Activated CD8-positive, alpha-beta memory T cell treated with anti-CD3 and anti-CD28 coated beads for 1 hour (primary cell): ENCODE measurements around the gene IFNA7.
"Not testable (repeated sequence)": the region's sequence is repeated elsewhere in the genome, so short reads cannot be mapped to it uniquely, and the experiment has no call there.

ENCODE experiments used
- DNase-seq, 2 donors: peaks; one replicate each; pipeline ENCODE4 v3.0.0-alpha.2; 2020; ENCODE audit warnings: low read depth in 1 of 2; ENCODE audit errors: extremely low read depth in 1 of 2

The IFNA7 gene

GRCh38 chr9:21182810-21183736 lies 18.9 kb downstream of the IFNA7 start:
- DNase-seq = not testable (repeated sequence)

- no peak for DNase-seq
Observed at GRCh38 chr9:21174671-21175070, 27.3 kb downstream of the IFNA7 start.

GRCh38 chr9:21172156-21172555 lies 29.8 kb downstream of the IFNA7 start:
- DNase-seq = no peak

- DNase-seq = no peak
Observed at GRCh38 chr9:21171351-21171750, 30.7 kb downstream of the IFNA7 start.

GRCh38 chr9:21166560-21166959 lies 35.4 kb downstream of the IFNA7 start, which contains the start of gene IFNA21:
IFNA21 (minus strand) TSS chr9:21166660; CDS start chr9:21166612, 48 bp downstream.
- not testable (repeated sequence) for DNase-seq

GRCh38 chr9:21165516-21165915 lies 36.5 kb downstream of the IFNA7 start:
- DNase-seq = no peak

- DNase-seq = no peak
Observed at GRCh38 chr9:21160178-21160577, 41.8 kb downstream of the IFNA7 start.

- no peak for DNase-seq
Observed at GRCh38 chr9:21155501-21155900, 46.5 kb downstream of the IFNA7 start.

- DNase-seq = no peak
Observed at GRCh38 chr9:21154018-21154608, 47.9 kb downstream of the IFNA7 start.

- DNase-seq = no peak
Observed at GRCh38 chr9:21153336-21154017, 48.5 kb downstream of the IFNA7 start.
